ENCODE measurements around the gene ICAM4.

Gene ICAM4

DNA sequence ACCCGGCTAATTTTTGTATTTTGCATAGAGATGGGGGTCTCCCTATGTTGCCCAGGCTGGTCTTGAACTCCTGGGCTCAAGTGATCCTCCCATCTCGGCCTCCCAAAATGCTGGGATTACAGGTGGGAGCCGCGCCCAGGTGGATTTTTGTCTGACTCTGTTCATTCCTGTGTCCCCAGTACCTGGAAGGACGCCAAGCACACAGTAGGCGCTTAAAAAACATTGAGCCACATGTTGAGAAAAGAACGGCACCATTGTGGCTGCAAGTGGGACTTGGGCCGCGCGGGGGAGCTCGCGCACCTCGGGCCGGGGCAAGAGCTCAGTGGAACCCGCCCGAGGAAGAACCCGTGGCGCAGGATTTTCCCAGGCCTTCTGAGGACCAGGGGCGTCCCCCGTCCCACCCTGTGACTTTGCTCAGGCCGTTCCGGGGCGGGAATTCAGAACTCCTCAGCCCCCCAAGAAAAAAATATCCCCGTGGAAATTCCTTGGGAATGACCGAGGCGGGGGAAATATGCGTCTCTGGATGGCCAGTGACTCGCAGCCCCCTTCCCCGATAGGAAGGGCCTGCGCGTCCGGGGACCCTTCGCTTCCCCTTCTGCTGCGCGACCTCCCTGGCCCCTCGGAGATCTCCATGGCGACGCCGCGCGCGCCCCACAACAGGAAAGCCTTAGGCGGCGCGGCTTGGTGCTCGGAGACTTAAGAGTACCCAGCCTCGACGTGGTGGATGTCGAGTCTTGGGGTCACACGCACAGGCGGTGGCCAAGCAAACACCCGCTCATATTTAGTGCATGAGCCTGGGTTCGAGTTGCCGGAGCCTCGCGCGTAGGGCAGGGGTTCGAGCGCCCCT, 17.2 kb upstream of the ICAM4 start:
- TF ChIP-seq, protein P1, sequence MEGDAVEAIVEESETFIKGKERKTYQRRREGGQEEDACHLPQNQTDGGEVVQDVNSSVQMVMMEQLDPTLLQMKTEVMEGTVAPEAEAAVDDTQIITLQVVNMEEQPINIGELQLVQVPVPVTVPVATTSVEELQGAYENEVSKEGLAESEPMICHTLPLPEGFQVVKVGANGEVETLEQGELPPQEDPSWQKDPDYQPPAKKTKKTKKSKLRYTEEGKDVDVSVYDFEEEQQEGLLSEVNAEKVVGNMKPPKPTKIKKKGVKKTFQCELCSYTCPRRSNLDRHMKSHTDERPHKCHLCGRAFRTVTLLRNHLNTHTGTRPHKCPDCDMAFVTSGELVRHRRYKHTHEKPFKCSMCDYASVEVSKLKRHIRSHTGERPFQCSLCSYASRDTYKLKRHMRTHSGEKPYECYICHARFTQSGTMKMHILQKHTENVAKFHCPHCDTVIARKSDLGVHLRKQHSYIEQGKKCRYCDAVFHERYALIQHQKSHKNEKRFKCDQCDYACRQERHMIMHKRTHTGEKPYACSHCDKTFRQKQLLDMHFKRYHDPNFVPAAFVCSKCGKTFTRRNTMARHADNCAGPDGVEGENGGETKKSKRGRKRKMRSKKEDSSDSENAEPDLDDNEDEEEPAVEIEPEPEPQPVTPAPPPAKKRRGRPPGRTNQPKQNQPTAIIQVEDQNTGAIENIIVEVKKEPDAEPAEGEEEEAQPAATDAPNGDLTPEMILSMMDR (IDR thresholded peaks at IDR 0.05; ENCODE audit: poor library complexity, severe bottlenecking), result peak; percentile 97
- no peaks in the 10 kb centered on the region for H3K4me1 ChIP-seq (ENCODE audit: insufficient read depth, poor library complexity, severe bottlenecking)
- no peaks in the 10 kb centered on the region for H3K36me3 ChIP-seq (ENCODE audit: low read depth)
- no peaks in the 10 kb centered on the region for H3K9me3 ChIP-seq (ENCODE audit: severe bottlenecking)
- no peak overlapping the region for H3K27ac ChIP-seq (ENCODE audit: poor library complexity, severe bottlenecking)
- DNase-seq (ENCODE audit: low spot score) (peak; percentile 72), ATAC-seq (ENCODE audit: low read depth) (peak; percentile 74)
- H3K27me3 ChIP-seq (ENCODE audit: insufficient read depth, poor library complexity, severe bottlenecking), result peaks cover 11% of the 10 kb centered on the region
- peak overlapping the region; percentile 12 for H3K4me3 ChIP-seq (ENCODE audit: severe bottlenecking)

DNA sequence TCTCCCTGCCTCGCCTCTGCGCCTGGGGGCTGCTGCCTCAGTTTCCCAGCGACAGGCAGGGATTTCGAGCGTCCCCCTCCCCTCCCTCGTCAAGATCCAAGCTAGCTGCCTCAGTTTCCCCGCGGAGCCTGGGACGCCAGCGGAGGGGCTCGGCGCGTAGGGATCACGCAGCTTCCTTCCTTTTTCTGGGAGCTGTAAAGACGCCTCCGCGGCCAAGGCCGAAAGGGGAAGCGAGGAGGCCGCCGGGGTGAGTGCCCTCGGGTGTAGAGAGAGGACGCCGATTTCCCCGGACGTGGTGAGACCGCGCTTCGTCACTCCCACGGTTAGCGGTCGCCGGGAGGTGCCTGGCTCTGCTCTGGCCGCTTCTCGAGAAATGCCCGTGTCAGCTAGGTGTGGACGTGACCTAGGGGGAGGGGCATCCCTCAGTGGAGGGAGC, 16.6 kb upstream of the ICAM4 start:
- no peak for ATAC-seq (ENCODE audit: low read depth)
- TF ChIP-seq, protein P1 (IDR thresholded peaks at IDR 0.05; ENCODE audit: poor library complexity, severe bottlenecking), result no peak
- Histone ChIP-seq H3K9me3 (ENCODE audit: severe bottlenecking) (no peaks in the 10 kb centered on the region), H3K4me3 (ENCODE audit: severe bottlenecking) (peak overlapping the region; percentile 12), H3K36me3 (ENCODE audit: low read depth) (no peaks in the 10 kb centered on the region), H3K27me3 (ENCODE audit: insufficient read depth, poor library complexity, severe bottlenecking) (peaks cover 11% of the 10 kb centered on the region), H3K27ac (ENCODE audit: poor library complexity, severe bottlenecking) (no peak overlapping the region), H3K4me1 (ENCODE audit: insufficient read depth, poor library complexity, severe bottlenecking) (no peaks in the 10 kb centered on the region)
- DNase-seq (ENCODE audit: low spot score), result no peak

DNA sequence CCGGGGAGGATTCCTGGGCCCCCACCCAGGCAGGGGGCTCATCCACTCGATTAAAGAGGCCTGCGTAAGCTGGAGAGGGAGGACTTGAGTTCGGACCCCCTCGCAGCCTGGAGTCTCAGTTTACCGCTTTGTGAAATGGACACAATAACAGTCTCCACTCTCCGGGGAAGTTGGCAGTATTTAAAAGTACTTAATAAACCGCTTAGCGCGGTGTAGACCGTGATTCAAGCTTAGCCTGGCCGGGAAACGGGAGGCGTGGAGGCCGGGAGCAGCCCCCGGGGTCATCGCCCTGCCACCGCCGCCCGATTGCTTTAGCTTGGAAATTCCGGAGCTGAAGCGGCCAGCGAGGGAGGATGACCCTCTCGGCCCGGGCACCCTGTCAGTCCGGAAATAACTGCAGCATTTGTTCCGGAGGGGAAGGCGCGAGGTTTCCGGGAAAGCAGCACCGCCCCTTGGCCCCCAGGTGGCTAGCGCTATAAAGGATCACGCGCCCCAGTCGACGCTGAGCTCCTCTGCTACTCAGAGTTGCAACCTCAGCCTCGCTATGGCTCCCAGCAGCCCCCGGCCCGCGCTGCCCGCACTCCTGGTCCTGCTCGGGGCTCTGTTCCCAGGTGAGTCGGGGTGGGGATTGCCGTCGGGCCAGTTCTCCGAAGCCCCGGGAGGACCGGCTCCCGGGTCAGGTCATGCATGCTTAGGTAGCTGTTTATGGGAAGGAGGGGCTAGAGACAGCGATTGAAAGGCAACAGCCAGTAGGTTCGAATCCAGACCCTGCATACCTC, 15.9 kb upstream of the ICAM4 start, which contains the start of gene ICAM1:
TSS of gene ICAM1 (plus strand) at position 505 of the 779 bp plus-strand sequence. CDS start at position 545, 40 bp downstream.
- peak within 1 kb of the TSS; percentile 12 for H3K4me3 ChIP-seq (ENCODE audit: severe bottlenecking)
- no peak within 1 kb of the TSS for H3K27ac ChIP-seq (ENCODE audit: poor library complexity, severe bottlenecking)
- no peaks in the 10 kb centered on the region for H3K36me3 ChIP-seq (ENCODE audit: low read depth)
- no peaks in the 10 kb centered on the region for H3K9me3 ChIP-seq (ENCODE audit: severe bottlenecking)
- peaks cover 11% of the 10 kb centered on the region for H3K27me3 ChIP-seq (ENCODE audit: insufficient read depth, poor library complexity, severe bottlenecking)
- no peak for DNase-seq (ENCODE audit: low spot score)
- peak; percentile 42; the same call in 2 of the 3 replicates for ATAC-seq (ENCODE audit: low read depth)
- no peaks in the 10 kb centered on the region for H3K4me1 ChIP-seq (ENCODE audit: insufficient read depth, poor library complexity, severe bottlenecking)
- TF ChIP-seq, protein P1 (IDR thresholded peaks at IDR 0.05; ENCODE audit: poor library complexity, severe bottlenecking), result no peak

DNA sequence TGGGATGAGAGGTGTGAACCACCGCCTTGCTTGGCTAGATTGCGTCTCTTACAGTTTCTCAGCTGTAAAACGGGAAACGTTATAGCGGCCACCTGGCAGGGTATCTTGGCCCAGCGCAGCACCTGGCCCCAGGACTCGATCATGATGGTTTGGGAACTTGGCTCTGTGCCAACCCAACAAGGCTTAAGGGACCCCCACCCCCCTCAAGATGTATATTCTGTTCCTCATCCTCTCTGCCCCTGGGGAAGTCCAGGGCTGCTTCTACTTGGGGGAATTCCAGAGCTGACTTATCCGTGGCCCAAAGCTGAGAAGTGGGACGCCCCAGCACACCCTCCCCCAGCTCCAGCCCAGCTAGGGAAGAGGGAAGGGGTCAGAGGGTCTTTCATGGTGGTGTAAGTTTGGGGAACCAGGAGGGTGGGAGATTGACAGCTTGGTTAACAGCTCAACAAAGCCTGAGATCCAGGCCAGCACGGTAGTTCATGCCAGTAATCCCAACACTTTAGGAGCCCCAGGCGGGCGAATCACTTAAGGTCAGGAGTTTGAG, 15.1 kb upstream of the ICAM4 start:
- H3K4me1 ChIP-seq (ENCODE audit: insufficient read depth, poor library complexity, severe bottlenecking), result no peaks in the 10 kb centered on the region
- no peaks in the 10 kb centered on the region for H3K36me3 ChIP-seq (ENCODE audit: low read depth)
- TF ChIP-seq, protein P1 (IDR thresholded peaks at IDR 0.05; ENCODE audit: poor library complexity, severe bottlenecking), result no peak
- no peaks in the 10 kb centered on the region for H3K9me3 ChIP-seq (ENCODE audit: severe bottlenecking)
- H3K4me3 ChIP-seq (ENCODE audit: severe bottlenecking), result no peak overlapping the region
- ATAC-seq (ENCODE audit: low read depth) (no peak), DNase-seq (ENCODE audit: low spot score) (no peak)
- no peak overlapping the region for H3K27ac ChIP-seq (ENCODE audit: poor library complexity, severe bottlenecking)
- H3K27me3 ChIP-seq (ENCODE audit: insufficient read depth, poor library complexity, severe bottlenecking), result peaks cover 11% of the 10 kb centered on the region

Measured in RWPE2 (cell line).